NCI-H460 (cell line): ENCODE results near the gene LIPM. TPM values are rescaled to one million over a fixed set of nuclear protein-coding genes. Genes with fewer than 3 reads are reported as not detected.
A peak's percentile ranks its signal among the peaks of the same experiment; 100 is the strongest.

Source experiments
- DNase-seq: peaks from one replicate; pipeline ENCODE4 v3.0.0-alpha.2; 2016; ENCODE audit warnings: low read depth; ENCODE audit errors: extremely low read depth
- polyA plus RNA-seq: library from polyadenylated mRNA; depleted of rRNA; stranded (reverse); fragments of >200 nt; gene quantifications from 2 replicates; pipeline ENCODE4 v1.2.3, GENCODE V29; 2014; cell fraction: nucleus; rRNA removed
- total RNA-seq: library from RNA; depleted of rRNA; stranded (reverse); fragments of >200 nt; shearing (Covaris generic); gene quantifications from 2 replicates; pipeline ENCODE4 v1.2.3, GENCODE V29; 2014; rRNA removed

LIPM gene
- total RNA-seq: not detected in 2 replicates
- polyA plus RNA-seq: not detected in 2 replicates

DNA sequence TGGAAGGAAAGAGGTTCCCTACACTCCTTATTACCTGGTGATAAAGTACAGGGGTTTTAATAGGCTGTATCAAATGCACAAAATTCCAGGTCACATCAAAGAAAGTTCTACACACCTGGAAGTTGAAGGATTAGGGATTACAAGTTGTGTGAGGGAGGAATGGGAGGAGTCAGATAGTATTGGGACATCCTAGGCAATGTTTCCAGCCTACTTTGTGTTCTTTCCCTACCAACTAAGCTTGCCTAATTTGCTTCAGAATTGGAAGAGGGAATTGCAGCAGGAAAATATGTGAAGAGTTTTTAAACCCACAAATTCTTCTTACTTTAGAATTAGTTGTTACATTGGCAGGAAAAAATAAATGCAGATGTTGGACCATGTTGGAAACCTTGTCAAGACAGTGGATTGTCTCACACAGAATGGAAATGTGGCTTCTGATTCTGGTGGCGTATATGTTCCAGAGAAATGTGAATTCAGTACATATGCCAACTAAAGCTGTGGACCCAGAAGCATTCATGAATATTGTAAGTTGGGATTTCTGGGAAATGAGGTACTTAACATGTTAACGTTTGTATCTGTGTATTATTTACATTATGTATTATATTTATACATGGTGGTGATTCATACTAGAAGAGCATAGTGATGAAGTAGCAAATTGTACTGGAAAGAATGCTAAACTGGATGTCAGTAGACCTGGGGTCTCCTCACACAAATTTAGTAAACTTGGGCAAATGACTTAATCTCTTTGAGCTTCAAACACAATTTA, at the start of gene LIPM:
TSS of gene LIPM (plus strand) at position 208 of the 763 bp plus-strand sequence. CDS start at position 375, 167 bp downstream.
- DNase-seq: no peak

DNA sequence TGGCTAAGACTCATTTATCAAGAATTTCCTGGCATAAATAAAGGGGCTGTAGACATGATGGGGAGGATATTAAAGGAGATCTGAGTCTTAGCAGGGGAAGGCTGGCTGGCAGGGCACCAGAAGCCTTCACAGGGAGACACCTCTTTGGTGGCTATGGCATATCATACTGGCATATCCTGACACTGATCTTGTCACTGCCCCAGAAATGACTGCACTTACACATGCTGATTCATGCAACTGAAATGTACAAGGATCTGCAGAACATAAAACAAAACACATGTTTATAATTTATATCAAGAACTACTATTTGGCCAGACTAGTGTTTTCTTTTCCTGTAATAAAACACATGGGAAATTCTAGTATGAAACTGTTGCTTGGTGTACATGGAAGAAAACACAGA, 48.2 kb upstream of the LIPM start:
- DNase-seq: no peak

- DNase-seq: no peak
These were observed 46.8 kb upstream of the LIPM start for GRCh38 chr10:88755753-88756152.

GRCh38 chr10:88756660-88757059, 45.9 kb upstream of the LIPM start:
- DNase-seq: no peak

GRCh38 chr10:88759366-88760101, 43.0 kb upstream of the LIPM start, which contains the start of gene LIPN:
LIPN (plus strand) TSS chr10:88760020; CDS start chr10:88761406, 1,386 bp downstream.
- no peak for DNase-seq

DNA sequence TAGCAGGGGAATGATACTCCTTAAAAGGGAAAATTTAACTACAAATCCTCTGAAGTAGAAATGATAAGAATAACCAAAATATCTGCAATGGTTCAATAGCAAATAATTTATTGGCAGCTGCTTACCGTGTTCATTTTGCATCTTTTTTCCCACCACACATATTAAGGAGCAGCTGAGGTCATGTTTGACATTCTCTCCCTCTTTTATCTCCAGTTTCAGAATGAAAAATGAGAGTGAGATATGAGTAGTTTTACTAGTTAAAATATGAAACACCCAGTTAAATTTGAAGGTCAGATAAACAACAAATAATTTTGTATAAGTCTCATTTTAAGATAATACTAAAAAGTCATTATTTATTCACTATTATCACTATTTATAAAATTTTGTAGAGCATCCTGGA, 39.6 kb upstream of the LIPM start:
- no peak for DNase-seq

DNA sequence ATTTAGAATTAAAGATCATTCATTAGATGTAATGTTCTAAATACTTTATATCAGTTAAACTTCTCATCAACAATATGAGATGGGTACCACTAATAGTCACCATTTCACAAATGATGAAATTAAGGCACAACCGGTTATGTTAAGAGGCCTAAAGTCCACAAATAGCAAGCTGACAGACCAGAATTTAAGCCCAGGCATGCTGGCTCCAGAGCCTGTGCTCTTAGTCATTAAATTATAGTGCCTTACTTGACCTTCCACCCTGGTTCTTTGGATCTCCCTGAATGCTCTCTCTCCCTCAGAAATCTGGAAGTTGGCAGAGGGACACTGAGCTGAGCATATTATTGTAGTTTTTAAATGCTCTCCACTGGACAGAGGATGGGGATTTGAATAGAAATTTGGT, 39.1 kb upstream of the LIPM start:
- no peak for DNase-seq

DNA sequence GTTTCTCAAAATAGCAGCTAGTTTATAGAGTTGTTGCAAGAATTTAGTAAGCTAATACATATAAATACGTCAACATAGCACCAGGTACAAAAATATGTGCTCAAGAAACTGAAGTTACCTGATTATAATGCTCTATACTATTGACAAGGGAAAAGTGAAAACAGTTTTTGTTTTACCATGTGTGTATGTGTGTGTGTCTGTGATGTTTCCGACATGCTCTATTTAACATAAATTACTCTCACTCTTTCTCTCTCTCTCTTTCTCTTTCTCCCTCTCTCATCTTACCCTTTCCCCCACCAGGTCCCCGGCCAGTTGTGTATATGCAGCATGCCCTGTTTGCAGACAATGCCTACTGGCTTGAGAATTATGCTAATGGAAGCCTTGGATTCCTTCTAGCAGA, 38.4 kb upstream of the LIPM start:
- no peak for DNase-seq

- no peak for DNase-seq
These were observed 36.7 kb upstream of the LIPM start for GRCh38 chr10:88765816-88766215.

GRCh38 chr10:88769384-88769783, 33.1 kb upstream of the LIPM start:
- no peak for DNase-seq

DNA sequence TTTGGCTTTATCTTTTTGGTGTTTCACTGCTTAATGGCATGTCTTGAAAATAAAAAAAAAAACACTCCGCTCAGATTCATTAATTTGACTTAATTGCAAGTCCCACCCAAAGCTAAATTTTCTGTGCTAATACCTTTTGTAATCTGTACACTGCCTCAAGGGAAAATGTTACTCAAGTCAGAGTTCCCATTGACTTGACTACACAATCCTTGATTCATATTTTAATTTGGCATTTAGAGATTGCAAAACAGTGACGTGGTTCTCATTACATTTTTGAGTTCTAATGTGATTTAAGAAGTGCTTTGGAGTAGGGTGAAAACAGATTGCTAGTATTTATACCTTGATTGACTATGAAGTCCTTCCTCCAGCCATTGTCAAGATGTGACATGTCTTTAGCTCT, 21.3 kb upstream of the LIPM start:
- no peak for DNase-seq

DNA sequence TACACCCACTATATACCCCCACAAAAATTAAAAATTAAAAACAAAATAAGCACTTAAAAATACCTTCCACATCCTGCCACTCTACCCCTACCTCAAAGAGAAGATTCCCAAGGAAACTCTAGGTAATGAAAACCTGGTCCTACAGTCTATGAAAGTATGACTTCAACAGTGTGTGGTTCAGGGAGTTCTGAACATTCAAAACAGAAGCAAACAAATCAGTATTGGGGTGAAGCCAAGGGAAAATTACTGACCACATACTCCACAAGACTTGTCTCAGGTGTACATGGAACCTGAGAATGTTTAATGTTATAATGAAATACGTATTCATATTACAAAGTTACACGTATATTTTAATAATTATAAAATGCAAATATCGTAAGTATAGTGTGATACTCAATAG, 20.3 kb upstream of the LIPM start:
- DNase-seq: no peak

DNA sequence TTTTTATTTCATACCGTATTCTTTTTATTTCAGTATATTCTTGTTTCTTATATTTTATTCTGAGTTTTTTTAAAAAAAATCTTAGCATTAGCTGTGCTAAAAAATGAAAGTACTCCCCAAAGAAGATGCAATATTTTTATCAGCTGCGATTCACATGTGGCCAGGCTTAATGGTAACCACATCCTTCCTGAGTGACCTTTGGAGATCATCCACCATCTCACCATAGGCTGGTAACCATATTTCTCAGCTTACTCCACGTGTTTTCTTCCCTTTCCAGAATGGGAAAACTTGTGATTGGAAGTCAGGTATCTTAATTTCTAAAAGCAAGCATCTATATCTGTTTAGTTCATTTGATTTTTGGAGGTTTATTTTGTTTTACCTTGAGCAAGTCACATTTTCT, 18.8 kb upstream of the LIPM start:
- no peak for DNase-seq

- no peak for DNase-seq
These were observed 16.3 kb upstream of the LIPM start for GRCh38 chr10:88786032-88786770.

- DNase-seq: no peak
These were observed 15.1 kb upstream of the LIPM start for GRCh38 chr10:88787463-88787862.

DNA sequence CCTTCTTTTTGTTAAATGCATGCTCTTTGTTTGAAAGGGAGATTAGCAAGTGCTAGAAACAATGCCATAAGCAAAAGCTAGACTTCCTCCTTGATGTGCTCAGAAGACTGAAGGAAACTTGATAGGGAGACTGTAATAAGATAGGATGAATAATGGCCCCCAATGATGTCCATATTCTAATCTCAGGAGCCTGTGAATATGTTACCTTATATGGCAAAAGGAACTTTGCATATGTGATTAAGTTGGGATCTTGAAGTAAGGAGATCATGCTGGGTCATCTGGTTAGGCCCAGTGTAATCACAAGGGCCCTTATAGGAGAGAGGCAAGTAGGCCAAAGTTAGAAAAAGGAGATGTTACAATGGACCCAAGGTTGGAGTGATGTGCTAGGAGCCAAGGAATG, 13.6 kb upstream of the LIPM start:
- no peak for DNase-seq

DNA sequence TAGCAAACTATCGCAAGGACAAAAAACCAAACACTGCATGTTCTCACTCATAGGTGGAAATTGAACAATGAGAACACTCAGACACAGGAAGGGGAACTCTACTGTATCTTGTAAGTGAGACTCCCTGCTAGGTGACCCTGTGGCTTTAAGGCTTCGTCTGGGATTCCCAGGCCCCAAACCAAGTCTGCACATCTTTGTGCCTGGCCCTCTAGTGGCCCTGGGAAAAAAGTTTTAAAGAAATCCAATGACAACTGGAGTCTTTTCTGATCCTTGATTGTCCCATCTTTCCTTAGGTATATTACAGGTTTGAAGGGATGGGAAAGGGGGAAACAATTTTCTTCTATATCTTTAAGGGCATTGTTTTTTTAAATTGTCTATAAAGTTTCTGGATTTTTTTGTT, 10.6 kb upstream of the LIPM start:
- peak; percentile 29 for DNase-seq

DNA sequence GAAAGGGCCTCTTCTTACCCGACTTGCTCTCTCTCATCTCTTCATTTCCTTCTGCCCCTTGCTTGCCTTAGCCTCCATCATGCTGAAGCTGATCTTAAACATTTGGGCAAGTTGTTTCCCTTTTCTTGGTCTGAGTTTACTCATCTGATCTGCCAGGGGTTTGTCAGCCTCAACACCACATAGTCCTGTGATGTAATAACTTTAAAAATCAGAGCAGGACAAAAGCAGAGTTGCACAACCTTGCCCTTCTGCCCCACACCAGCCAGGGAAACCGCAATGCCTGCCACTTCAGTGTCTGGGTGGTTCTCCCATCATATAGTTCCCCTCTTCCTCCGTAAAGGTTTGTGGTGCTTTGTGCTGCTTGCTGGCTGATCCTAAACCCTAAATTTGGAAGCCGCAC, 9.9 kb upstream of the LIPM start:
- no peak for DNase-seq

DNA sequence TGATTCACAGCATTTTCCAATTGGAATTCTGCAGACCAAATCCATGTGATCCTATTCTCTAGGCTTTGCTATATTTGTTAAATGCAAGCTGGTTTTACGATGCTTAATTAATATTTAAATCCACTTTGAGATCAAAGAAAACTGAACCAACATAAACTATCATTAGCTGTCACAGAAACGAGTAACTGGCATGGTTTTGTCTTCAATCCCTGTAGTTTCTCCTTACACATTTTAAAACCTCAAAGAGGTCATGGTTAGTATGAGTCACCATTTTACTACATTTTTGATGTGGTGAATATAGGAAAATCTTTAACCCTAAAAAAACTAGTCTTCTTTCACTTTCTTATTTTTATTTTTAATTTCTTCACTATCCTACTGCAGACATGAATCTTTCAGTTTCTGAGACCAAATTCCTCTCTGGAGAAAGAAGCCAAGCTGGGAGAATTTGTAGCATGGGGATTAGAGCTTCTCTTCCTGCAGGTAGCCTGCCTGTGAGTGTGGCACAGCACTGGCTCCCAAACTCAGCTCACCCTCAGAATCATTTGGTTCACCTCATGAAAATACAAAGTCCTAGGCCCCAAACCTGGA, 8.7 kb upstream of the LIPM start:
- no peak for DNase-seq

GRCh38 chr10:88794731-88795130, 7.8 kb upstream of the LIPM start:
- no peak for DNase-seq
